ENCODE data around the gene SCNN1A.

- TF ChIP-seq GABPA (IDR thresholded peaks at IDR 0.05; ENCODE audit: low read depth) (no peak), CTCF (IDR thresholded peaks at IDR 0.05; ENCODE audit: insufficient read depth, low read length) (no peak), REST (IDR thresholded peaks at IDR 0.05; ENCODE audit: insufficient replicate concordance, low read depth) (no peak)
Measured at GRCh38 chr12:6330999-6331714, 44.2 kb downstream of the SCNN1A start.

All from HL-60 (cell line).